GM18508 (cell line): ENCODE results near the gene TBK1.
"Not testable (repeated sequence)": the region's sequence is repeated elsewhere in the genome, so short reads cannot be mapped to it uniquely, and the experiment has no call there.

Experiments used
- ATAC-seq: cut with Tn5 transposase; IDR thresholded peaks from one replicate; pipeline ENCODE4 v1.9.1; 2021; ENCODE audit warnings: moderate number of reproducible peaks; ENCODE audit not compliant: insufficient read depth, unreplicated experiment

TBK1 gene

GRCh38 chr12:64534672-64535199, 82.8 kb downstream of the TBK1 start:
- ATAC-seq, result no peak

GRCh38 chr12:64538121-64538520, 86.2 kb downstream of the TBK1 start:
- ATAC-seq, result no peak

- not testable (repeated sequence) for ATAC-seq
Measured at GRCh38 chr12:64542409-64543047, 90.6 kb downstream of the TBK1 start.

GRCh38 chr12:64544371-64545080, 92.6 kb downstream of the TBK1 start:
- no peak for ATAC-seq

GRCh38 chr12:64545081-64545382, 93.1 kb downstream of the TBK1 start:
- ATAC-seq, result no peak

GRCh38 chr12:64549108-64549507, 97.2 kb downstream of the TBK1 start:
- no peak for ATAC-seq

- no peak for ATAC-seq
Measured at GRCh38 chr12:64550755-64551154, 98.8 kb downstream of the TBK1 start.

GRCh38 chr12:64551676-64552075, 99.8 kb downstream of the TBK1 start:
- no peak for ATAC-seq
